D721Med (cell line): ENCODE measurements around the gene PLEKHM2.

Experiments
- DNase-seq: peaks from one replicate; pipeline ENCODE4 v3.0.0; 2011; ENCODE audit warnings: low spot score; ENCODE audit not compliant: insufficient read length
- FAIRE-seq: peaks from 2 replicates; lab custom pipeline; 2011; peaks lifted over from hg19 to GRCh38; lab: Jason Lieb, UNC
- TF ChIP-seq, protein P1 (sequence below): IDR thresholded peaks from 2 replicates; pipeline ENCODE4 v1.5.1; 2012; ENCODE audit warnings: mild to moderate bottlenecking, control low read depth; ENCODE audit not compliant: insufficient read depth; ENCODE audit errors: missing control alignments

The PLEKHM2 gene

GRCh38 chr1:15748690-15749398 is 64.7 kb downstream of the PLEKHM2 start:
- TF ChIP-seq, protein P1, sequence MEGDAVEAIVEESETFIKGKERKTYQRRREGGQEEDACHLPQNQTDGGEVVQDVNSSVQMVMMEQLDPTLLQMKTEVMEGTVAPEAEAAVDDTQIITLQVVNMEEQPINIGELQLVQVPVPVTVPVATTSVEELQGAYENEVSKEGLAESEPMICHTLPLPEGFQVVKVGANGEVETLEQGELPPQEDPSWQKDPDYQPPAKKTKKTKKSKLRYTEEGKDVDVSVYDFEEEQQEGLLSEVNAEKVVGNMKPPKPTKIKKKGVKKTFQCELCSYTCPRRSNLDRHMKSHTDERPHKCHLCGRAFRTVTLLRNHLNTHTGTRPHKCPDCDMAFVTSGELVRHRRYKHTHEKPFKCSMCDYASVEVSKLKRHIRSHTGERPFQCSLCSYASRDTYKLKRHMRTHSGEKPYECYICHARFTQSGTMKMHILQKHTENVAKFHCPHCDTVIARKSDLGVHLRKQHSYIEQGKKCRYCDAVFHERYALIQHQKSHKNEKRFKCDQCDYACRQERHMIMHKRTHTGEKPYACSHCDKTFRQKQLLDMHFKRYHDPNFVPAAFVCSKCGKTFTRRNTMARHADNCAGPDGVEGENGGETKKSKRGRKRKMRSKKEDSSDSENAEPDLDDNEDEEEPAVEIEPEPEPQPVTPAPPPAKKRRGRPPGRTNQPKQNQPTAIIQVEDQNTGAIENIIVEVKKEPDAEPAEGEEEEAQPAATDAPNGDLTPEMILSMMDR = no peak

DNA sequence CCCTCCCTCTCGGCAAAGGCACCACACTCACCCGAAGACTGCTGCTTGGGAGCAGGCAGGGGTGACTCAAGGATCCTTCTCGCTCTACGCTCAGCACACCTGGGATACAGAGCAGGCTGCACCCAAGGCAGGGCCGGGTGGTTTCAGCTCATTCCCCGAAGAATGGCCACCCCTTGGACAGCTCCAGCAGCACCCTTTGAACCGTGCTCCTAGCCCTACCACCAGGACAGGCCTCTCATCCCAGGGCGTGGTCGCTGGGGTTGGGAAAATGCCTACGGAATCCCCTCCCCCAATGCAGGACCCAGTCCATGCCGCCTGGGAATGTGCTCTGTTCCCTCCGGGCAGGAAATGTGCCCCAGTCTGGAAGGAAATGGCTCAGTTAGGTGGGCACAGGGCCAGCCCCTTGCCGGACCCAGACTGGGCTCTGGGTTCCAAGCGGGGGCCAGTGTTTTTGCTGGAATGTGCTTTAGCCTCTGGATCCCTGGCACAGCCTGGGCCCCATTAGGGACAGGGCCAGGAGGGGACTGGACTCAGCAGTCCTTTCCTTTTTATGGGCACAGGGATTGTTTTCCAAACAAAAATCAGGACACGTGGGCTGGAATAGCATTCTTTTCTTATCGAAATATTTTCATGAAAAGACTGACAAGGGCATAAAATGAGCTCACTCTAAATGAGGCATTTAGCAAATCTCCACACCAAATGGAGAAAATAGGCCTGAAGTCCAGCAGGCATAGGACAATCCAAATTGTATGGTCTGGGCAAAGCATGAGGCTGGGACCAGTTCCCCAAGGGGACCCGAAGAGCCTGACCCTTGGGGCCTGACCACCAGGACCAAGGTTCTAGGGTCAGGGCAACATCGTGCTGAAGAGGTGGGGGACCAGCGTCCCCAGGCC is 65.5 kb downstream of the PLEKHM2 start:
- DNase-seq (no peak), FAIRE-seq (no peak)
- TF ChIP-seq, protein P1 = no peak

More at GRCh38 chr1:15748690-15749398, 64.7 kb downstream of the PLEKHM2 start:
- DNase-seq (no peak), FAIRE-seq (no peak)

- FAIRE-seq (no peak), DNase-seq (no peak)
- TF ChIP-seq, protein P1 = no peak
Observed at GRCh38 chr1:15750924-15751323, 66.8 kb downstream of the PLEKHM2 start.

- FAIRE-seq (no peak), DNase-seq (no peak)
- TF ChIP-seq, protein P1 = no peak
Observed at GRCh38 chr1:15751717-15752116, 67.6 kb downstream of the PLEKHM2 start.

- DNase-seq = no peak
- FAIRE-seq = no peak
Observed at GRCh38 chr1:15753776-15754175, 69.7 kb downstream of the PLEKHM2 start.

DNA sequence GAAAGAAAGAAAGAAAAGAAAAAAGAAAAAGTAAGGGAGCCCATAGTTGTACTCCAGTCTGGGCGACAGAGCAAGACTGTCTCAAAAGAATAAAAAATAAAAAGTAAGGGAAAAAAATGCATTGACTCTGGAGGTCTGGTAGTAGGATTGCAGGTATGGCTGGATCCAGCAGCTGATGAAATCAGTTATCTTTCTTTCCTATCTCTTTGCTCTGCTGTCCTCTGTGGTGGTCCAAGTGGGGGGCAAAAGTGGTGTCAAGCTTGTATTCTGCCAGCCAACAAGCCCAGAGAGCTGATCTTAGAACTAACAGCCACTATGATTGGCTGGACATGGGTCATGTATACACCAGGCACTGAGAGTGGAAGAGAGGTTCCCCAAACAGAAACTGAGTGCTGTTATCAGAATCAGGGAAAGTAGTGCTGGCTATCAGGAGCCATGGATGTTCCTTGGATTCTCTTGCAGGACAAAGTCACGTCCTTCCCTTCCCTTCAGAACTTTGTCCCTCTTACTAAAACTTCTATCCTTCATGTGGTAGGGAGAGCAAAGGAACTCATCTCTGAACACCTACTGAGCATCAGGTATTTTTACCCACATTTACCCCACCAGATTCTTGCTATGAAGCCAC is 71.0 kb downstream of the PLEKHM2 start:
- no peak for FAIRE-seq
- TF ChIP-seq, protein P1 = no peak
- no peak for DNase-seq

More at GRCh38 chr1:15753776-15754175, 69.7 kb downstream of the PLEKHM2 start:
- TF ChIP-seq, protein P1 = no peak
